HTR-8/SVneo (cell line): Measurements from ENCODE around the gene NEDD4L.

ENCODE experiments used
- DNase-seq: peaks from one replicate; pipeline ENCODE4 v3.0.0; 2011; ENCODE audit warnings: low spot score, mixed read lengths; ENCODE audit not compliant: insufficient read length
- FAIRE-seq: peaks from 2 replicates; lab custom pipeline; 2011; peaks lifted over from hg19 to GRCh38; lab: Jason Lieb, UNC

NEDD4L gene

GRCh38 chr18:58292638-58293037, 248.6 kb downstream of the NEDD4L start:
- DNase-seq (no peak), FAIRE-seq (no peak)

GRCh38 chr18:58297198-58297597, 253.2 kb downstream of the NEDD4L start:
- FAIRE-seq (no peak), DNase-seq (no peak)

- FAIRE-seq = peak; percentile 9
- DNase-seq = no peak
Measured at GRCh38 chr18:58298251-58299134, 254.5 kb downstream of the NEDD4L start.

GRCh38 chr18:58299135-58299473, 255.1 kb downstream of the NEDD4L start:
- no peak for FAIRE-seq

GRCh38 chr18:58299936-58300335, 255.9 kb downstream of the NEDD4L start:
- no peak for FAIRE-seq
- no peak for DNase-seq

More at GRCh38 chr18:58299135-58299473, 255.1 kb downstream of the NEDD4L start:
- no peak for DNase-seq

GRCh38 chr18:58300867-58301266, 256.8 kb downstream of the NEDD4L start:
- FAIRE-seq (no peak), DNase-seq (no peak)

GRCh38 chr18:58302811-58303210, 258.8 kb downstream of the NEDD4L start:
- DNase-seq = no peak
- no peak for FAIRE-seq

GRCh38 chr18:58303363-58303762, 259.3 kb downstream of the NEDD4L start:
- no peak for FAIRE-seq

GRCh38 chr18:58305792-58306191, 261.8 kb downstream of the NEDD4L start:
- FAIRE-seq = no peak
- DNase-seq = no peak

More at GRCh38 chr18:58303363-58303762, 259.3 kb downstream of the NEDD4L start:
- DNase-seq = no peak

GRCh38 chr18:58307441-58307840, 263.4 kb downstream of the NEDD4L start:
- DNase-seq (no peak), FAIRE-seq (no peak)

- FAIRE-seq (peak; percentile 26), DNase-seq (no peak)
Measured at GRCh38 chr18:58308463-58308862, 264.4 kb downstream of the NEDD4L start.

GRCh38 chr18:58309099-58309498, 265.1 kb downstream of the NEDD4L start:
- FAIRE-seq = no peak
- no peak for DNase-seq

- no peak for FAIRE-seq
- DNase-seq = no peak
Measured at GRCh38 chr18:58309610-58310239, 265.7 kb downstream of the NEDD4L start.

GRCh38 chr18:58310517-58310916, 266.5 kb downstream of the NEDD4L start:
- DNase-seq = no peak
- no peak for FAIRE-seq

- FAIRE-seq (no peak), DNase-seq (no peak)
Measured at GRCh38 chr18:58311390-58311789, 267.4 kb downstream of the NEDD4L start.

GRCh38 chr18:58313491-58314032, 269.5 kb downstream of the NEDD4L start:
- DNase-seq (no peak), FAIRE-seq (peak; percentile 54)

GRCh38 chr18:58314284-58314683, 270.3 kb downstream of the NEDD4L start:
- peak; percentile 70 for FAIRE-seq
- DNase-seq = peak; percentile 71

- no peak for DNase-seq
- peak; percentile 23 for FAIRE-seq
Measured at GRCh38 chr18:58315041-58315440, 271.0 kb downstream of the NEDD4L start.

- FAIRE-seq (no peak), DNase-seq (no peak)
Measured at GRCh38 chr18:58315739-58316215, 271.8 kb downstream of the NEDD4L start.

- DNase-seq = no peak
- no peak for FAIRE-seq
Measured at GRCh38 chr18:58316396-58317342, 272.6 kb downstream of the NEDD4L start.
